ENCODE results near the gene TTYH3. TPM values are rescaled to one million over a fixed set of nuclear protein-coding genes. Genes with fewer than 3 reads are reported as not detected.

Gene TTYH3
- total and polyA plus RNA-seq, 9 of the 15 experiments (the other 6 are each of a cell fraction or from before 2014, with no cell fraction given): 0.01 to 5.5 (median 1.1) TPM

DNA sequence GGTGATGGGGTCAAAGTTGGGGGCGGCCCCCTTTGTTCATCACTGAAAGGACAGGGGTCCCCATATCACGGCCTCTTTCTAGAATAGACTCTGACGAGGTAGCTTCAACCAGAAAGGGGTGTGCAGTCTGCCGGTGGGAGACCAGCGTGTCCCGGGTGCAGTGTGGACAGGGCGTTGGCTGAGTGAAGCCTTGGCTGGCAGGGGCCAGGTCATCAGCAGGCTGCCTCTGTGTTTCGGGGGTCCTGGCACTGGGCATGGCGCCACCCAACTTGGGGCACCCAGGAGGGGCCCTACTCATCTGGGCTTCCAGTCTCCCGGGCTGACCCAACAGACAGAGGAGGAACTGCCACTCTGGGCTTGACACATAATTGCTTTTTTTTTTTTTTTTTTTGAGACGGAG, 52.7 kb downstream of the TTYH3 start:
- Histone ChIP-seq H3K36me3 (ENCODE audit: control insufficient read depth, insufficient read depth, low read length) (no peaks in the 10 kb centered on the region), H3K9me1 (ENCODE audit: control insufficient read depth, insufficient read depth, low read length) (no peaks in the 10 kb centered on the region), H2AFZ (ENCODE audit: low read depth, low read length) (no peak overlapping the region), H3K4me2 (ENCODE audit: insufficient read depth, low read length) (no peak overlapping the region), H3K9me3 (replicated peaks; ENCODE audit: control insufficient read depth, insufficient read depth, low read depth, low read length) (no peaks in the 10 kb centered on the region), H3K27ac (ENCODE audit: extremely low read depth, low read depth, low read length) (no peak overlapping the region), H3K9ac (ENCODE audit: insufficient read depth in 1 of 2, low read depth in 2 of 2, low read length in 2 of 2) (no peak overlapping the region), H3K4me1 (replicated peaks in 1 of 2; ENCODE audit: control insufficient read depth in 2 of 2, insufficient read depth in 2 of 2, low read length in 2 of 2) (peaks cover 0 to 40% of the 10 kb centered on the region in 2 experiments; a peak in 2 of 5 replicates), H3K27me3 (ENCODE audit: control insufficient read depth in 2 of 2, insufficient read depth in 2 of 2, low read length in 2 of 2) (peaks cover 34 to 69% of the 10 kb centered on the region in 2 experiments; a peak in 4 of 5 replicates), H3K4me3 (no peak overlapping the region), H3K79me2 (ENCODE audit: control insufficient read depth, insufficient read depth, low read length) (no peaks in the 10 kb centered on the region), H4K20me1 (replicated peaks; ENCODE audit: control insufficient read depth, insufficient read depth, low read length) (peaks cover under 1% of the 10 kb centered on the region; the same call in 1 of the 2 replicates)
- CTCF ChIA-PET (ENCODE audit: low intra/inter-chr PET ratio): interaction anchor here (0.5 kb wide), 1 partner anchor 98 kb away, joined by 3 read pairs; no protein-coding TSS in a partner anchor
- intact Hi-C loops (cut with micrococcal nuclease) (loop anchor here (10.0 kb wide), 1 partner anchor 120 kb away; no protein-coding TSS in a partner anchor), in situ Hi-C loops (cut with MboI) (no loop called here)
- DNase-seq (ENCODE audit: extremely low read depth in 1 of 4, low spot score in 3 of 4) (no peak), FAIRE-seq (no peak), ATAC-seq (no peak)
- 32% methylated on average over 10 of the region's 11 CpGs for WGBS (ENCODE audit: insufficient coverage, low coverage, missing lambda C conversion rate)
- POLR2A ChIA-PET: no interaction called here
- BruUV-seq (replicated peaks): no TSS peak
- TF ChIP-seq SOX6 (IDR thresholded peaks at IDR 0.05) (no peak), ZNF507 (tag; conservative IDR thresholded peaks at IDR 0.05) (no peak), ZC3H11A (IDR thresholded peaks at IDR 0.05; ENCODE audit: low read depth, low read length) (no peak), ZFPM2 (CRISPR knock-in tag; IDR thresholded peaks at IDR 0.05) (no peak), ZNF184 (CRISPR knock-in tag; IDR thresholded peaks at IDR 0.05) (no peak), PRMT5 (CRISPR knock-in tag; IDR thresholded peaks at IDR 0.05) (no peak), NFE2L1 (tag; IDR thresholded peaks at IDR 0.05; ENCODE audit: borderline replicate concordance, low read depth) (no peak), KLF13 (tag; IDR thresholded peaks at IDR 0.05; ENCODE audit: borderline replicate concordance, low read depth) (no peak), ZC3H4 (CRISPR knock-in tag; IDR thresholded peaks at IDR 0.05; ENCODE audit: borderline replicate concordance) (no peak), XRCC3 (IDR thresholded peaks at IDR 0.05) (no peak), SMAD1 (IDR thresholded peaks at IDR 0.05; ENCODE audit: low read depth, low read length, partially characterized antibody) (no peak)
- TF ChIP-seq, protein P1, sequence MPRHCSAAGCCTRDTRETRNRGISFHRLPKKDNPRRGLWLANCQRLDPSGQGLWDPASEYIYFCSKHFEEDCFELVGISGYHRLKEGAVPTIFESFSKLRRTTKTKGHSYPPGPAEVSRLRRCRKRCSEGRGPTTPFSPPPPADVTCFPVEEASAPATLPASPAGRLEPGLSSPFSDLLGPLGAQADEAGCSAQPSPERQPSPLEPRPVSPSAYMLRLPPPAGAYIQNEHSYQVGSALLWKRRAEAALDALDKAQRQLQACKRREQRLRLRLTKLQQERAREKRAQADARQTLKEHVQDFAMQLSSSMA (CRISPR knock-in tag; IDR thresholded peaks at IDR 0.05): no peak
- TF ChIP-seq, protein P2, sequence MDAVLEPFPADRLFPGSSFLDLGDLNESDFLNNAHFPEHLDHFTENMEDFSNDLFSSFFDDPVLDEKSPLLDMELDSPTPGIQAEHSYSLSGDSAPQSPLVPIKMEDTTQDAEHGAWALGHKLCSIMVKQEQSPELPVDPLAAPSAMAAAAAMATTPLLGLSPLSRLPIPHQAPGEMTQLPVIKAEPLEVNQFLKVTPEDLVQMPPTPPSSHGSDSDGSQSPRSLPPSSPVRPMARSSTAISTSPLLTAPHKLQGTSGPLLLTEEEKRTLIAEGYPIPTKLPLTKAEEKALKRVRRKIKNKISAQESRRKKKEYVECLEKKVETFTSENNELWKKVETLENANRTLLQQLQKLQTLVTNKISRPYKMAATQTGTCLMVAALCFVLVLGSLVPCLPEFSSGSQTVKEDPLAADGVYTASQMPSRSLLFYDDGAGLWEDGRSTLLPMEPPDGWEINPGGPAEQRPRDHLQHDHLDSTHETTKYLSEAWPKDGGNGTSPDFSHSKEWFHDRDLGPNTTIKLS (IDR thresholded peaks at IDR 0.05; ENCODE audit: borderline replicate concordance, low read depth): no peak
- TF ChIP-seq, protein P3, sequence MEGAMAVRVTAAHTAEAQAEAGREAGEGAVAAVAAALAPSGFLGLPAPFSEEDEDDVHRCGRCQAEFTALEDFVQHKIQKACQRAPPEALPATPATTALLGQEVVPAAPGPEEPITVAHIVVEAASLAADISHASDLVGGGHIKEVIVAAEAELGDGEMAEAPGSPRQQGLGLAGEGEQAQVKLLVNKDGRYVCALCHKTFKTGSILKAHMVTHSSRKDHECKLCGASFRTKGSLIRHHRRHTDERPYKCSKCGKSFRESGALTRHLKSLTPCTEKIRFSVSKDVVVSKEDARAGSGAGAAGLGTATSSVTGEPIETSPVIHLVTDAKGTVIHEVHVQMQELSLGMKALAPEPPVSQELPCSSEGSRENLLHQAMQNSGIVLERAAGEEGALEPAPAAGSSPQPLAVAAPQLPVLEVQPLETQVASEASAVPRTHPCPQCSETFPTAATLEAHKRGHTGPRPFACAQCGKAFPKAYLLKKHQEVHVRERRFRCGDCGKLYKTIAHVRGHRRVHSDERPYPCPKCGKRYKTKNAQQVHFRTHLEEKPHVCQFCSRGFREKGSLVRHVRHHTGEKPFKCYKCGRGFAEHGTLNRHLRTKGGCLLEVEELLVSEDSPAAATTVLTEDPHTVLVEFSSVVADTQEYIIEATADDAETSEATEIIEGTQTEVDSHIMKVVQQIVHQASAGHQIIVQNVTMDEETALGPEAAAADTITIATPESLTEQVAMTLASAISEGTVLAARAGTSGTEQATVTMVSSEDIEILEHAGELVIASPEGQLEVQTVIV (CRISPR knock-in tag; IDR thresholded peaks at IDR 0.05; ENCODE audit: borderline replicate concordance): no peak
- TF ChIP-seq, protein P4, sequence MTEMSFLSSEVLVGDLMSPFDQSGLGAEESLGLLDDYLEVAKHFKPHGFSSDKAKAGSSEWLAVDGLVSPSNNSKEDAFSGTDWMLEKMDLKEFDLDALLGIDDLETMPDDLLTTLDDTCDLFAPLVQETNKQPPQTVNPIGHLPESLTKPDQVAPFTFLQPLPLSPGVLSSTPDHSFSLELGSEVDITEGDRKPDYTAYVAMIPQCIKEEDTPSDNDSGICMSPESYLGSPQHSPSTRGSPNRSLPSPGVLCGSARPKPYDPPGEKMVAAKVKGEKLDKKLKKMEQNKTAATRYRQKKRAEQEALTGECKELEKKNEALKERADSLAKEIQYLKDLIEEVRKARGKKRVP (CRISPR knock-in tag; IDR thresholded peaks at IDR 0.05): no peak
